Measurements from ENCODE around the gene PSTPIP1. TPM values are rescaled to one million over a fixed set of nuclear protein-coding genes. Genes with fewer than 3 reads are reported as not detected.

Gene PSTPIP1
- total and polyA plus RNA-seq, 10 of the 15 experiments (the other 5 are each of a cell fraction or from before 2014, with no cell fraction given), result 0.50 to 29.3 (median 14.5) TPM

GRCh38 chr15:77009176-77009575 is 14.2 kb downstream of the PSTPIP1 start:
- FAIRE-seq (no peak), DNase-seq (ENCODE audit: low read depth, low spot score) (no peak), ATAC-seq (no peak)
- Histone ChIP-seq H4K20me1 (ENCODE audit: control insufficient read depth, insufficient read depth) (no peaks in the 10 kb centered on the region), H3K27ac (ENCODE audit: control insufficient read depth, insufficient read depth) (no peak overlapping the region), H3K79me2 (ENCODE audit: control insufficient read depth, insufficient read depth, low read length) (no peaks in the 10 kb centered on the region), H3K27me3 (replicated peaks in 1 of 2; ENCODE audit: control insufficient read depth in 2 of 2, insufficient read depth in 2 of 2, low read length in 1 of 2) (no peaks in the 10 kb centered on the region), H3K4me3 (no peak overlapping the region), H2AFZ (ENCODE audit: control insufficient read depth, low read depth, low read length) (no peak overlapping the region), H3K4me2 (ENCODE audit: control insufficient read depth, insufficient read depth) (no peak overlapping the region), H3K36me3 (ENCODE audit: control insufficient read depth in 2 of 2, insufficient read depth in 2 of 2, low read length in 1 of 2) (no peaks in the 10 kb centered on the region), H3K9ac (ENCODE audit: control insufficient read depth, insufficient read depth, low read length) (no peak overlapping the region), H3K4me1 (ENCODE audit: control insufficient read depth, insufficient read depth, low read length) (peaks cover 19% of the 10 kb centered on the region), H3K9me3 (replicated peaks; ENCODE audit: control insufficient read depth, insufficient read depth, low read length) (no peaks in the 10 kb centered on the region)
- ChIA-PET RAD21 (ENCODE audit: unreplicated experiment) (interaction anchor here (0.5 to 1.2 kb wide), 2 partner anchors 10 to 22 kb away, joined by 3 read pairs; no protein-coding TSS in a partner anchor), SMC1A (ENCODE audit: uncharacterized antibody, unreplicated experiment) (no interaction called here), CTCF (interaction anchor here (3.9 kb wide), 1 partner anchor 35 kb away, joined by 21 read pairs; no protein-coding TSS in a partner anchor), POLR2A (no interaction called here)
- BruUV-seq (replicated peaks), result no TSS peak
- in situ Hi-C loops (cut with MboI) (no loop called here), intact Hi-C loops (cut with micrococcal nuclease; ENCODE audit: unreplicated experiment) (no loop called here)
- WGBS (ENCODE audit: insufficient coverage, insufficient replicate concordance, low lambda C conversion rate, missing lambda C conversion rate), result 79% methylated on average over 6 of the region's 6 CpGs
- TF ChIP-seq ASH2L (IDR thresholded peaks at IDR 0.05; ENCODE audit: borderline replicate concordance, low read depth) (no peak), ZNF24 (IDR thresholded peaks at IDR 0.05) (no peak), CEBPB (IDR thresholded peaks at IDR 0.05; ENCODE audit: borderline replicate concordance in 1 of 2, low read depth in 2 of 2, low read length in 2 of 2) (no peak), NFXL1 (IDR thresholded peaks at IDR 0.05; ENCODE audit: borderline replicate concordance) (no peak), FOS (IDR thresholded peaks at IDR 0.05; ENCODE audit: borderline replicate concordance, extremely low read depth, insufficient read length) (no peak), BCLAF1 (IDR thresholded peaks at IDR 0.05) (no peak), POLR2A (IDR thresholded peaks at IDR 0.05; ENCODE audit: low read depth, low read length) (no peak), NR2C2 (IDR thresholded peaks at IDR 0.05; ENCODE audit: borderline replicate concordance, control insufficient read depth, insufficient read length, low read depth) (no peak), PBX3 (IDR thresholded peaks at IDR 0.05; ENCODE audit: insufficient replicate concordance, low read depth, low read length) (no peak), HDGF (IDR thresholded peaks at IDR 0.05) (no peak), ZNF384 (IDR thresholded peaks at IDR 0.05; ENCODE audit: borderline replicate concordance, low read depth, low read length) (no peak), PKNOX1 (IDR thresholded peaks at IDR 0.05) (no peak), ZNF217 (IDR thresholded peaks at IDR 0.05) (no peak), ZBTB11 (CRISPR knock-in tag; IDR thresholded peaks at IDR 0.05) (no peak), SIN3A (IDR thresholded peaks at IDR 0.05; ENCODE audit: low read depth, low read length) (no peak), SP1 (IDR thresholded peaks at IDR 0.05; ENCODE audit: low read depth, low read length) (no peak), RB1 (IDR thresholded peaks at IDR 0.05; ENCODE audit: borderline replicate concordance) (no peak)
